ENCODE results near the gene IL11RA.
A peak's percentile ranks its signal among the peaks of the same experiment; 100 is the strongest.

The IL11RA gene

GRCh38 chr9:34628656-34629490, 23.1 kb upstream of the IL11RA start, which contains the start of gene ARID3C:
ARID3C (minus strand) TSS chr9:34629066; CDS start chr9:34628014, 1,052 bp downstream.
- H4K20me1 ChIP-seq (ENCODE audit: insufficient read depth, low read length): no peaks in the 10 kb centered on the region
- no peak within 1 kb of the TSS for H3K27ac ChIP-seq (ENCODE audit: low read depth, low read length, poor library complexity, severe bottlenecking)
- H3K9me3 ChIP-seq (ENCODE audit: low read length): no peaks in the 10 kb centered on the region
- no peaks in the 10 kb centered on the region for H3K36me3 ChIP-seq (ENCODE audit: insufficient read depth, low read length)
- no peaks in the 10 kb centered on the region for H3K9me2 ChIP-seq (ENCODE audit: low read depth, low read length)
- peaks cover 14% of the 10 kb centered on the region for H3K4me1 ChIP-seq (ENCODE audit: insufficient read depth, low read length, severe bottlenecking)
- H3K4me2 ChIP-seq (ENCODE audit: low read length): peak within 1 kb of the TSS; percentile 50
- TF ChIP-seq, protein P1, sequence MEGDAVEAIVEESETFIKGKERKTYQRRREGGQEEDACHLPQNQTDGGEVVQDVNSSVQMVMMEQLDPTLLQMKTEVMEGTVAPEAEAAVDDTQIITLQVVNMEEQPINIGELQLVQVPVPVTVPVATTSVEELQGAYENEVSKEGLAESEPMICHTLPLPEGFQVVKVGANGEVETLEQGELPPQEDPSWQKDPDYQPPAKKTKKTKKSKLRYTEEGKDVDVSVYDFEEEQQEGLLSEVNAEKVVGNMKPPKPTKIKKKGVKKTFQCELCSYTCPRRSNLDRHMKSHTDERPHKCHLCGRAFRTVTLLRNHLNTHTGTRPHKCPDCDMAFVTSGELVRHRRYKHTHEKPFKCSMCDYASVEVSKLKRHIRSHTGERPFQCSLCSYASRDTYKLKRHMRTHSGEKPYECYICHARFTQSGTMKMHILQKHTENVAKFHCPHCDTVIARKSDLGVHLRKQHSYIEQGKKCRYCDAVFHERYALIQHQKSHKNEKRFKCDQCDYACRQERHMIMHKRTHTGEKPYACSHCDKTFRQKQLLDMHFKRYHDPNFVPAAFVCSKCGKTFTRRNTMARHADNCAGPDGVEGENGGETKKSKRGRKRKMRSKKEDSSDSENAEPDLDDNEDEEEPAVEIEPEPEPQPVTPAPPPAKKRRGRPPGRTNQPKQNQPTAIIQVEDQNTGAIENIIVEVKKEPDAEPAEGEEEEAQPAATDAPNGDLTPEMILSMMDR (IDR thresholded peaks at IDR 0.05; ENCODE audit: low read length): no peak
- TF ChIP-seq EZH2 (IDR thresholded peaks at IDR 0.05; ENCODE audit: borderline replicate concordance, low read length): no peak
- peak within 1 kb of the TSS; percentile 44 for H3K4me3 ChIP-seq (ENCODE audit: low read depth, low read length, poor library complexity, severe bottlenecking)
- no peak within 1 kb of the TSS; the same call in 1 of the 2 replicates for H3K9ac ChIP-seq (ENCODE audit: low read length)
- H3K27me3 ChIP-seq (ENCODE audit: insufficient read depth, low read length): peaks cover 15% of the 10 kb centered on the region; the same call in 1 of the 2 replicates
- no peaks in the 10 kb centered on the region for H3F3A ChIP-seq (ENCODE audit: insufficient read depth, low read length)
- no peak within 1 kb of the TSS for H2AFZ ChIP-seq (ENCODE audit: low read length)
- no peaks in the 10 kb centered on the region for H3K79me2 ChIP-seq (ENCODE audit: insufficient read depth, low read length)

GRCh38 chr9:34629491-34629808, 22.5 kb upstream of the IL11RA start:
- Histone ChIP-seq H4K20me1 (ENCODE audit: insufficient read depth, low read length) (no peaks in the 10 kb centered on the region), H3K27ac (ENCODE audit: low read depth, low read length, poor library complexity, severe bottlenecking) (no peak overlapping the region), H3K27me3 (ENCODE audit: insufficient read depth, low read length) (peaks cover 15% of the 10 kb centered on the region; the same call in 1 of the 2 replicates), H3K4me1 (ENCODE audit: insufficient read depth, low read length, severe bottlenecking) (peaks cover 11% of the 10 kb centered on the region), H3K79me2 (ENCODE audit: insufficient read depth, low read length) (no peaks in the 10 kb centered on the region), H3K4me2 (ENCODE audit: low read length) (peak overlapping the region; percentile 50), H3K4me3 (ENCODE audit: low read depth, low read length, poor library complexity, severe bottlenecking) (peak overlapping the region; percentile 44), H3K9ac (ENCODE audit: low read length) (no peak overlapping the region), H3K36me3 (ENCODE audit: insufficient read depth, low read length) (peaks cover 1% of the 10 kb centered on the region; the same call in 1 of the 2 replicates), H3F3A (ENCODE audit: insufficient read depth, low read length) (no peaks in the 10 kb centered on the region), H3K9me3 (ENCODE audit: low read length) (no peaks in the 10 kb centered on the region), H2AFZ (ENCODE audit: low read length) (no peak overlapping the region), H3K9me2 (ENCODE audit: low read depth, low read length) (no peaks in the 10 kb centered on the region)
- TF ChIP-seq, protein P1 (IDR thresholded peaks at IDR 0.05; ENCODE audit: low read length): no peak
- TF ChIP-seq EZH2 (IDR thresholded peaks at IDR 0.05; ENCODE audit: borderline replicate concordance, low read length): no peak

- no peak overlapping the region for H3K9ac ChIP-seq (ENCODE audit: low read length)
- peaks cover 15% of the 10 kb centered on the region; the same call in 1 of the 2 replicates for H3K27me3 ChIP-seq (ENCODE audit: insufficient read depth, low read length)
- H2AFZ ChIP-seq (ENCODE audit: low read length): no peak overlapping the region
- no peak overlapping the region for H3K4me2 ChIP-seq (ENCODE audit: low read length)
- no peaks in the 10 kb centered on the region for H3K9me3 ChIP-seq (ENCODE audit: low read length)
- no peaks in the 10 kb centered on the region for H4K20me1 ChIP-seq (ENCODE audit: insufficient read depth, low read length)
- peaks cover 13% of the 10 kb centered on the region for H3K36me3 ChIP-seq (ENCODE audit: insufficient read depth, low read length)
- no peaks in the 10 kb centered on the region for H3F3A ChIP-seq (ENCODE audit: insufficient read depth, low read length)
- H3K27ac ChIP-seq (ENCODE audit: low read depth, low read length, poor library complexity, severe bottlenecking): no peak overlapping the region
- H3K79me2 ChIP-seq (ENCODE audit: insufficient read depth, low read length): no peaks in the 10 kb centered on the region
- H3K4me1 ChIP-seq (ENCODE audit: insufficient read depth, low read length, severe bottlenecking): peaks cover 14% of the 10 kb centered on the region
- no peaks in the 10 kb centered on the region for H3K9me2 ChIP-seq (ENCODE audit: low read depth, low read length)
- TF ChIP-seq EZH2 (IDR thresholded peaks at IDR 0.05; ENCODE audit: borderline replicate concordance, low read length): no peak
- TF ChIP-seq, protein P1 (IDR thresholded peaks at IDR 0.05; ENCODE audit: low read length): no peak
- H3K4me3 ChIP-seq (ENCODE audit: low read depth, low read length, poor library complexity, severe bottlenecking): no peak overlapping the region
Measured at GRCh38 chr9:34630402-34631154, 21.4 kb upstream of the IL11RA start.

Data from OCI-LY1 (cell line).